Stimulated activated CD4-positive, alpha-beta T cell treated with anti-CD3 and anti-CD28 coated beads, Interleukin-12 subunit alpha, Interleukin-12 subunit beta, amount 100 ng/mL, for 24 hours (primary cell): ENCODE results near the gene INTS14.

Experiments
- DNase-seq, 2 experiments: peaks; one replicate each; pipeline ENCODE4 v3.0.0-alpha.2; 2020; ENCODE audit warnings: low read depth in 2 of 2

INTS14 gene

GRCh38 chr15:65532738-65533051 lies 78.2 kb downstream of the INTS14 start:
- no peak for DNase-seq

GRCh38 chr15:65530318-65531111 lies 80.4 kb downstream of the INTS14 start, which contains the start of gene HACD3:
TSS of gene HACD3 (plus strand) at chr15:65530463. CDS start at chr15:65530632, 169 bp downstream.
- peak; percentile 74 to 90 for DNase-seq

GRCh38 chr15:65529762-65530317 lies 81.1 kb downstream of the INTS14 start:
- DNase-seq, result no peak
